ENCODE results near the gene DLK1.

GRCh38 chr14:100728962-100729361, 2.3 kb downstream of the DLK1 start:
- TF ChIP-seq, protein P1, sequence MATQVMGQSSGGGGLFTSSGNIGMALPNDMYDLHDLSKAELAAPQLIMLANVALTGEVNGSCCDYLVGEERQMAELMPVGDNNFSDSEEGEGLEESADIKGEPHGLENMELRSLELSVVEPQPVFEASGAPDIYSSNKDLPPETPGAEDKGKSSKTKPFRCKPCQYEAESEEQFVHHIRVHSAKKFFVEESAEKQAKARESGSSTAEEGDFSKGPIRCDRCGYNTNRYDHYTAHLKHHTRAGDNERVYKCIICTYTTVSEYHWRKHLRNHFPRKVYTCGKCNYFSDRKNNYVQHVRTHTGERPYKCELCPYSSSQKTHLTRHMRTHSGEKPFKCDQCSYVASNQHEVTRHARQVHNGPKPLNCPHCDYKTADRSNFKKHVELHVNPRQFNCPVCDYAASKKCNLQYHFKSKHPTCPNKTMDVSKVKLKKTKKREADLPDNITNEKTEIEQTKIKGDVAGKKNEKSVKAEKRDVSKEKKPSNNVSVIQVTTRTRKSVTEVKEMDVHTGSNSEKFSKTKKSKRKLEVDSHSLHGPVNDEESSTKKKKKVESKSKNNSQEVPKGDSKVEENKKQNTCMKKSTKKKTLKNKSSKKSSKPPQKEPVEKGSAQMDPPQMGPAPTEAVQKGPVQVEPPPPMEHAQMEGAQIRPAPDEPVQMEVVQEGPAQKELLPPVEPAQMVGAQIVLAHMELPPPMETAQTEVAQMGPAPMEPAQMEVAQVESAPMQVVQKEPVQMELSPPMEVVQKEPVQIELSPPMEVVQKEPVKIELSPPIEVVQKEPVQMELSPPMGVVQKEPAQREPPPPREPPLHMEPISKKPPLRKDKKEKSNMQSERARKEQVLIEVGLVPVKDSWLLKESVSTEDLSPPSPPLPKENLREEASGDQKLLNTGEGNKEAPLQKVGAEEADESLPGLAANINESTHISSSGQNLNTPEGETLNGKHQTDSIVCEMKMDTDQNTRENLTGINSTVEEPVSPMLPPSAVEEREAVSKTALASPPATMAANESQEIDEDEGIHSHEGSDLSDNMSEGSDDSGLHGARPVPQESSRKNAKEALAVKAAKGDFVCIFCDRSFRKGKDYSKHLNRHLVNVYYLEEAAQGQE (IDR thresholded peaks at IDR 0.05; ENCODE audit: low read depth), result no peak
- TF ChIP-seq EP300 (IDR thresholded peaks at IDR 0.05; ENCODE audit: borderline replicate concordance) (no peak), USF1 (IDR thresholded peaks at IDR 0.05) (no peak), NFIC (IDR thresholded peaks at IDR 0.05) (no peak), FOXM1 (IDR thresholded peaks at IDR 0.05; ENCODE audit: borderline replicate concordance, low read depth) (no peak)
